ENCODE measurements around the gene S100A4. TPM values are rescaled to one million over a fixed set of nuclear protein-coding genes. Genes with fewer than 3 reads are reported as not detected.
"Not testable (repeated sequence)": the region's sequence is repeated elsewhere in the genome, so short reads cannot be mapped to it uniquely, and the experiment has no call there.

Gene S100A4
- total RNA-seq, 1 donor from 2014 or later: 337 TPM

- Mint-ChIP-seq H3K9me3 (ENCODE audit: unreplicated experiment) (no peaks in the 10 kb centered on the region), H3K36me3 (ENCODE audit: unreplicated experiment) (no peaks in the 10 kb centered on the region), H3K27ac (ENCODE audit: unreplicated experiment) (no peak overlapping the region), H3K27me3 (ENCODE audit: unreplicated experiment) (no peaks in the 10 kb centered on the region), H3K4me1 (ENCODE audit: unreplicated experiment) (peaks cover 14% of the 10 kb centered on the region), H3K4me3 (ENCODE audit: unreplicated experiment) (no peak overlapping the region)
- no peak for DNase-seq (ENCODE audit: extremely low spot score, unreplicated experiment)
- no peak for TF ChIP-seq CTCF (IDR thresholded peaks at IDR 0.05)
Observed at GRCh38 chr1:153578490-153578889, 32.9 kb upstream of the S100A4 start.

DNA sequence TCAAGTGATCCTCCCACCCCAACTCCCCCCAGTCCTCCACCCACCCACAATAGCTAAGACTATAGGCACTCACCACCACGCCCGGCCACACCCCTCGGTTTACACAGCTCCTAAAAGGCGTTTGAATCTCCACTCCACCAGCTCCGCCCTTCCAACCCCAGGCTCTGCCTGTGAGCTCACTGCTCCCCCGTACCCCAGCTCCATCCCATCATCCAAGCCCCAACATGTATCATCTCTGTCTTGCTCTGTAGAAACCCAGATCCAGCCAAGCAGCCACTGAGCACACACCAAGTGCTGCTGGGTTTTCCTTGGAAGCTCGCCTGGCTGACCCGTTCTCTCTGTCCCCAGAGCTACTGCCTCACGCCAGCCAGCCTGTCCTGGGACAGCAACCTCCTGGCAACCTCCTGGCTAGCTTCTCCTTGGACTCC is 32.0 kb upstream of the S100A4 start:
- DNase-seq (ENCODE audit: extremely low spot score, unreplicated experiment): no peak

GRCh38 chr1:153577138-153577537 is 31.5 kb upstream of the S100A4 start:
- no peaks in the 10 kb centered on the region for H3K9me3 Mint-ChIP-seq (ENCODE audit: unreplicated experiment)
- H3K27ac Mint-ChIP-seq (ENCODE audit: unreplicated experiment): no peak overlapping the region
- DNase-seq (ENCODE audit: extremely low spot score, unreplicated experiment): no peak
- peaks cover 23% of the 10 kb centered on the region for H3K4me1 Mint-ChIP-seq (ENCODE audit: unreplicated experiment)
- H3K36me3 Mint-ChIP-seq (ENCODE audit: unreplicated experiment): no peaks in the 10 kb centered on the region
- no peak for TF ChIP-seq CTCF (IDR thresholded peaks at IDR 0.05)
- no peak overlapping the region for H3K4me3 Mint-ChIP-seq (ENCODE audit: unreplicated experiment)
- H3K27me3 Mint-ChIP-seq (ENCODE audit: unreplicated experiment): no peaks in the 10 kb centered on the region

More for the DNA sequence above, 32.0 kb upstream of the S100A4 start:
- Mint-ChIP-seq H3K27me3 (ENCODE audit: unreplicated experiment) (no peaks in the 10 kb centered on the region), H3K36me3 (ENCODE audit: unreplicated experiment) (no peaks in the 10 kb centered on the region), H3K9me3 (ENCODE audit: unreplicated experiment) (no peaks in the 10 kb centered on the region), H3K27ac (ENCODE audit: unreplicated experiment) (peak overlapping the region; percentile 36), H3K4me1 (ENCODE audit: unreplicated experiment) (peaks cover 22% of the 10 kb centered on the region), H3K4me3 (ENCODE audit: unreplicated experiment) (no peak overlapping the region)
- TF ChIP-seq CTCF (IDR thresholded peaks at IDR 0.05): no peak

DNA sequence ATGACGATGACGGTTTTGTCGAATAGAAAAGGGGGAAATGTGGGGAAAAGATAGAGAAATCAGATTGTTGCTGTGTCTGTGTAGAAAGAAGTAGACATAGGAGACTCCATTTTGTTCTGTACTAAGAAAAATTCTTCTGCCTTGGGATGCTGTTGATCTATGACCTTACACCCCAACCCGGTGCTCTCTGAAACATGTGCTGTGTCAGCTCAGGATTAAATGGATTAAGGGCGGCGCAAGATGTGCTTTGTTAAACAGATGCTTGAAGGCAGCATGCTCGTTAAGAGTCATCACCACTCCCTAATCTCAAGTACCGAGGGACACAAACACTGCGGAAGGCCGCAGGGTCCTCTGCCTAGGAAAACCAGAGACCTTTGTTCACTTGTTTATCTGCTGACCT is 29.9 kb upstream of the S100A4 start:
- not testable (repeated sequence) for DNase-seq (ENCODE audit: extremely low spot score, unreplicated experiment); H3K27me3 Mint-ChIP-seq (ENCODE audit: unreplicated experiment); H3K9me3 Mint-ChIP-seq (ENCODE audit: unreplicated experiment); H3K27ac Mint-ChIP-seq (ENCODE audit: unreplicated experiment); H3K36me3 Mint-ChIP-seq (ENCODE audit: unreplicated experiment); H3K4me3 Mint-ChIP-seq (ENCODE audit: unreplicated experiment)
- H3K4me1 Mint-ChIP-seq (ENCODE audit: unreplicated experiment): peaks cover 29% of the 10 kb centered on the region

- peaks cover 29% of the 10 kb centered on the region for H3K4me1 Mint-ChIP-seq (ENCODE audit: unreplicated experiment)
- H3K27me3 Mint-ChIP-seq (ENCODE audit: unreplicated experiment); H3K9me3 Mint-ChIP-seq (ENCODE audit: unreplicated experiment); DNase-seq (ENCODE audit: extremely low spot score, unreplicated experiment); H3K36me3 Mint-ChIP-seq (ENCODE audit: unreplicated experiment); H3K4me3 Mint-ChIP-seq (ENCODE audit: unreplicated experiment); H3K27ac Mint-ChIP-seq (ENCODE audit: unreplicated experiment): not testable (repeated sequence)
Observed at GRCh38 chr1:153575081-153575491, 29.5 kb upstream of the S100A4 start.

DNA sequence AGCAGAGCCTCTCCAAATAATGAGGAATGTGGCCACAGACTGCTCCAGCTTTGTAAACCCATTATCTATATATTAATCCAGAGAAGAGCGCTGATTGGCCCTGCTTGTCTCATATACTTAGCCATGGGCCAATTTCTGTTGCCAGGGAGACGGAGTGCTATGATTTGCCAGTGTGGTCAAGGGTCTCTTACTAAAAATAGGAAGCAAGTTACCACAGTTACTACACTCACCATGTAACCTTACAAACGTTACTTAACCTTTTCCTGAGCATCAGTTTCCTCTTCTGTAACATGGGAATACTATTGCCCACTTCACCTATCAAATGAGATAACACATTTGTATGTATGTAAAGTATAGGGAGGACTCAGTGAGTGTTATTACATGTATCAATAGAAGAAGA is 27.7 kb upstream of the S100A4 start:
- Mint-ChIP-seq H3K27ac (ENCODE audit: unreplicated experiment) (peak overlapping the region; percentile 83), H3K4me1 (ENCODE audit: unreplicated experiment) (peaks cover 28% of the 10 kb centered on the region), H3K4me3 (ENCODE audit: unreplicated experiment) (no peak overlapping the region), H3K27me3 (ENCODE audit: unreplicated experiment) (no peaks in the 10 kb centered on the region), H3K9me3 (ENCODE audit: unreplicated experiment) (no peaks in the 10 kb centered on the region), H3K36me3 (ENCODE audit: unreplicated experiment) (no peaks in the 10 kb centered on the region)
- TF ChIP-seq CTCF (IDR thresholded peaks at IDR 0.05): no peak
- no peak for DNase-seq (ENCODE audit: extremely low spot score, unreplicated experiment)
